H1 (cell line): ENCODE measurements around the gene KIF13A. TPM values are rescaled to one million over a fixed set of nuclear protein-coding genes. Genes with fewer than 3 reads are reported as not detected.

Experiments used
- ASH2L ChIP-seq: fragments of 200-600, 300-600 bp; sonication (generic); IDR thresholded peaks from one replicate; pipeline ENCODE4 v1.7.1; 2017; ENCODE audit warnings: low read length
- CBX5 ChIP-seq: fragments of 300-800, 300-1000 bp; sonication (generic); IDR thresholded peaks from 2 replicates; pipeline ENCODE4 v1.7.1; 2016; ENCODE audit warnings: antibody characterized with exemption, low read length, low read depth
- JUND ChIP-seq: IDR thresholded peaks from 2 replicates; pipeline ENCODE4 v1.6.1; 2011; ENCODE audit warnings: mild to moderate bottlenecking, improper control_type of control experiment, low read length
- PHF8 ChIP-seq: fragments of 200-600 bp; sonication (generic); conservative IDR thresholded peaks from 2 replicates; pipeline ENCODE4 v1.7.1; 2012; ENCODE audit warnings: low read depth, mild to moderate bottlenecking, inconsistent platforms, low read length, moderate library complexity
- polyA plus RNA-seq, 7 experiments: library from polyadenylated mRNA; depleted of rRNA in 3 of 7; stranded (reverse) in 5 of 7; unstranded in 2 of 7; fragments of >200 nt in 5 of 7; fragments of 200-250 nt in 2 of 7; gene quantifications; 1 replicate in 5 of 7; 2 replicates in 1 of 7; 4 replicates in 1 of 7; pipeline versions ENCODE4 v1.2.1 to v1.2.3, GENCODE V29; 2011 to 2013; ENCODE audit warnings: missing spikeins in 2 of 7, mixed read lengths in 2 of 7
- total RNA-seq: library from RNA; stranded (reverse); fragmentation: NEBNext Ultra II Directional; extraction: Animal tissue kit (Norgen Biotek cat#: 25700); gene quantifications from 2 replicates; pipeline ENCODE4 v1.2.1, GENCODE V29; 2021
- TF ChIP-seq, protein P1 (sequence below): IDR thresholded peaks from 2 replicates; pipeline ENCODE4 v1.6.1; 2011; ENCODE audit warnings: low read length, improper control_type of control experiment

KIF13A gene
- total and polyA plus RNA-seq, 2 of the 8 experiments (the other 6 are each of a cell fraction or from before 2014, with no cell fraction given): 14.7 to 40.8 TPM

DNA sequence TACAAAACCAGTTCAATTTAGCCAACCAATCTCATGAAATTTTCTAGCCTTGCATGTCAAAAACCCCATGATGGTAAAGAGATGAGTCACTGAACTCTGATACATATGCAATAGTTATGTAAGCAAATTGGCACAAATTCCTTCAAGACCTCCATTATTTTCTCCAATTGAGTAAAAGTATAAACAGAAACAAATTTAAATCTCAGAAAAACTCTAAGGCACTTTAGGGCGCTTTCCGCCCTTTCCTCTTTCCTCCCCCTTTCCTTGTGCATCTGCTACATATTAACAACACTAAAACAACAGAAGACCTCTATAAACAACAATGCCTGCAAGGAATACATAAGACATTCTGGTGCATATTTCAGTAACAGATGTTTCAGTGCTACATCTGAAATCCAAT lies 48.5 kb downstream of the KIF13A start (continued):
- TF ChIP-seq, protein P1, sequence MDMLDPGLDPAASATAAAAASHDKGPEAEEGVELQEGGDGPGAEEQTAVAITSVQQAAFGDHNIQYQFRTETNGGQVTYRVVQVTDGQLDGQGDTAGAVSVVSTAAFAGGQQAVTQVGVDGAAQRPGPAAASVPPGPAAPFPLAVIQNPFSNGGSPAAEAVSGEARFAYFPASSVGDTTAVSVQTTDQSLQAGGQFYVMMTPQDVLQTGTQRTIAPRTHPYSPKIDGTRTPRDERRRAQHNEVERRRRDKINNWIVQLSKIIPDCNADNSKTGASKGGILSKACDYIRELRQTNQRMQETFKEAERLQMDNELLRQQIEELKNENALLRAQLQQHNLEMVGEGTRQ: no peak
- TF ChIP-seq PHF8: no peak
- TF ChIP-seq JUND: no peak
- no peak for TF ChIP-seq ASH2L
- TF ChIP-seq CBX5: no peak
